Measurements from ENCODE around the gene KCNQ1.

DNA sequence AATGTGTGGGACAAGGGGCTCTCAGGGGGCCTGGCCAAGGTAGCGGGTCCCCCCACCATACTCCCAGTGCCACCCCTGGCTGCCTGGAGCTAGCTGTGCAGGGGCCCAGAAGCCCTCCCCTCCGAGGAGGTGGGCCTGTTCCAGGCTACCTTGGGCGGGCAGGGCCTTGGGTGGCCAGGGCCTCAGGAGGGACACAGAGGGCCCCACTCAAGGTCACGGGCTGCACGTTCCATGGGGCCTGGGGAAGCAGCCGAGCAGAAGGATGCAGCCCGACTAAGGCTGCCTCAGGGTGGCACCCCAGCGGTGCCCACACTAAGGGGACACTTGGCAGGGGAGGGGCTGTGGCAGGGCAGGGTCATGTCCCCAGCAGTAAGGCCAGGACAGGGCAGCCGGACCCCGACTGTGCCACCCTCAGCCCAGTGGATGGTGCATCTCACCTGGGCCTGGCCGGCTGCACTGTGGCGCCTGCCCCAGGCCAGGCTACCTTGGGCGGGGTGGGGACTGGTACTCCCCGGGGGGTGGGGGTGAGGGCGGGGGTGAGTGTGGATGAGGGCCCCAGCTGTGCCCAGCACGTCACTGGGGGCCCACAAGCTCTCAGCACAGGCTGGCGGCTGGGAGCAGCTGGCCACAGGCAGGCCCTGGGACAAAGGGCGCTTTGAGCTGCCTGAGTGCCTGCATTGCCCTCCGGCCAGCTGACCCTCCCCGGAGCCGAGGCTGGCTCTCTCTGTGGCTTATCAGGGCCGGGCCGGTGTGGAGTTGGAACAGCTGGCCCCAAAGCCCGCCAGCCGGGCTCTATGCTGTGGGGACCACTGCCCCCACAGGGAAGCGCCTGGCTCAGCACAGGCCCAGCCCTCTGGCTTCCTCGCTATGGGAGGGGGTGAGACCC, 117.1 kb downstream of the KCNQ1 start:
- TF ChIP-seq, protein P1, sequence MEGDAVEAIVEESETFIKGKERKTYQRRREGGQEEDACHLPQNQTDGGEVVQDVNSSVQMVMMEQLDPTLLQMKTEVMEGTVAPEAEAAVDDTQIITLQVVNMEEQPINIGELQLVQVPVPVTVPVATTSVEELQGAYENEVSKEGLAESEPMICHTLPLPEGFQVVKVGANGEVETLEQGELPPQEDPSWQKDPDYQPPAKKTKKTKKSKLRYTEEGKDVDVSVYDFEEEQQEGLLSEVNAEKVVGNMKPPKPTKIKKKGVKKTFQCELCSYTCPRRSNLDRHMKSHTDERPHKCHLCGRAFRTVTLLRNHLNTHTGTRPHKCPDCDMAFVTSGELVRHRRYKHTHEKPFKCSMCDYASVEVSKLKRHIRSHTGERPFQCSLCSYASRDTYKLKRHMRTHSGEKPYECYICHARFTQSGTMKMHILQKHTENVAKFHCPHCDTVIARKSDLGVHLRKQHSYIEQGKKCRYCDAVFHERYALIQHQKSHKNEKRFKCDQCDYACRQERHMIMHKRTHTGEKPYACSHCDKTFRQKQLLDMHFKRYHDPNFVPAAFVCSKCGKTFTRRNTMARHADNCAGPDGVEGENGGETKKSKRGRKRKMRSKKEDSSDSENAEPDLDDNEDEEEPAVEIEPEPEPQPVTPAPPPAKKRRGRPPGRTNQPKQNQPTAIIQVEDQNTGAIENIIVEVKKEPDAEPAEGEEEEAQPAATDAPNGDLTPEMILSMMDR (IDR thresholded peaks at IDR 0.05), result no peak
- no peak for TF ChIP-seq POLR2A (IDR thresholded peaks at IDR 0.05)
- no peak for TF ChIP-seq POLR2AphosphoS5 (IDR thresholded peaks at IDR 0.05)
- no peak for TF ChIP-seq EP300 (IDR thresholded peaks at IDR 0.05)
